GM12891 (cell line): Measurements from ENCODE around the gene MLST8.
A peak's percentile ranks its signal among the peaks of the same experiment; 100 is the strongest.

Experiments used
- DNase-seq: peaks from one replicate; pipeline ENCODE4 v3.0.0; 2011; ENCODE audit warnings: low spot score; ENCODE audit not compliant: insufficient read length
- FAIRE-seq: peaks from 2 replicates; lab custom pipeline; 2011; peaks lifted over from hg19 to GRCh38; lab: Jason Lieb, UNC
- PAX5 ChIP-seq: IDR thresholded peaks from 2 replicates; pipeline ENCODE4 v1.6.1; 2011; ENCODE audit warnings: low read length, moderate library complexity, mild to moderate bottlenecking; ENCODE audit not compliant: insufficient read depth, severe bottlenecking
- POLR2A ChIP-seq: IDR thresholded peaks from 2 replicates; pipeline ENCODE4 v1.6.1; 2011; ENCODE audit warnings: low read depth, low read length, control low read depth
- POLR2AphosphoS5 ChIP-seq: IDR thresholded peaks from 2 replicates; pipeline ENCODE4 v1.6.1; 2011; ENCODE audit warnings: low read depth, low read length, control low read depth
- POU2F2 ChIP-seq: IDR thresholded peaks from 2 replicates; pipeline ENCODE4 v1.6.1; 2011; ENCODE audit warnings: low read depth, mild to moderate bottlenecking, control low read depth, low read length, moderate library complexity
- SPI1 ChIP-seq: IDR thresholded peaks from 2 replicates; pipeline ENCODE4 v1.6.1; 2011; ENCODE audit warnings: low read depth, low read length, control low read depth
- TAF1 ChIP-seq: IDR thresholded peaks from 2 replicates; pipeline ENCODE4 v1.6.1; 2011; ENCODE audit warnings: low read depth, low read length, control low read depth

The MLST8 gene

DNA sequence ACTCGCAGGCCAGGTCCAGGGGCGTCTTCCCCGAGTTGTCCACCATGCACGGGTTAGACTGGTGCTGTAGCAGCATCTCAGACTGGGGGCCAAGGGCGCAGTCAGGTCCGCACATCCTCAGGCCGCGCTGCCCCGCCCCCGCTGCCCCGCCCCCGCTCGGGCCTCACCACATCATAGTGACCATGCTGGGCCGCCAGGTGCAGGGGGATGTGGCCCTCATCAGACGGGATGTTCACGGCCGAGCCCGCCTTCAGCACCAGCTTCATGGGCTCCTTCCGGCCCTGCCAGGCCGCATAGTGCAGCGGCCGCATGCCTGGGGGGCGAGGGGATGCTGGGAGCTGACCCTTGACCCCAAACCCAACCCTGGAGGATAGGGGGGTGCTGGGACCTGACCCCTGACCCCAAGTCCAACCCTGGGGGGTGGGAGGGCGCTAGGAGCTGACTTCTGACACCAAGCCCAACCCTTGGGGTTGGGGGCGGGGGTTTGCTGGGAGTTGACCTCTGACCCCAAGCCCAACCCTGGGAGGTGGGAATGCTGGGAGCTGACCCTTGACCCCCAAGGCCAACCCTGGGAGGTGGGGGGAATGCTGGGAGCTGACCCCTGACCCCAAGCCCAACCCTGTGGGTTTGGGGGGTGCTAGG lies 15.9 kb upstream of the MLST8 start:
- TF ChIP-seq TAF1, result no peak
- TF ChIP-seq POU2F2, result no peak
- TF ChIP-seq POLR2AphosphoS5, result no peak
- no peak for TF ChIP-seq PAX5
- no peak for DNase-seq
- FAIRE-seq, result no peak

DNA sequence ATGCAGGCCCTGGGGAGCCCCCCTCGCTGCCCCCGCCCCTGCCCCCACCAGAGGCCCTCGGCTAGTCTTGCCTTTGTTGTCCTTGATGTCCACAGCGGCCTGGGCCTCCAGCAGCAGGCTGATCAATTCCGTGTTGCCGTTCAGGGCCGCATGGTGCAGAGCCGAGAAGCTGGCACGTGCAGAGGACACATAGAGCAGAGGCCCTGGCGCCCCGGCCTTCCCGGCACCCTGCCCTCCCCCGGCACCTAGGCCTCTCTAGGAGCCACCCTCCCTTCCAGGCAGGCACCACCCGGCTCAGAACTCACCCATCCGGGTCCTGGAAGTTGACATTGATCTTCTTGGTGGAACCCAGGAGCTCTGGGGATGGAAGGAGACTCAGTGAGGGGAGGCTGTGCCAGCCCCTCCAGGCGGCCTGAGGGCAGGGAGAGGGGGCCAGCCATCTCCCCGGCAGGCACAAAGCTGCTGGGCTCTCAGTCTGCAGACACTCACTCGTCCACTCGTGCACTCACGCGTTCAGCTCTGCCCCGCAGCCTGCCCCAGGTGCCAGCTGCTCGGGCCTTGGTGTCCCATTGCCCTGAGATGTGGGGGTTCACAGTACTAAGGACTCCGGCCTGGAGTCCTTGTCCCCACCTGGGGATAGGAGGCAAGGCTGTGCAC lies 15.1 kb upstream of the MLST8 start:
- no peak for TF ChIP-seq POU2F2
- TF ChIP-seq POLR2AphosphoS5, result no peak
- no peak for TF ChIP-seq PAX5
- no peak for TF ChIP-seq POLR2A
- no peak for TF ChIP-seq SPI1
- TF ChIP-seq TAF1, result no peak
- FAIRE-seq, result no peak
- DNase-seq, result no peak

DNA sequence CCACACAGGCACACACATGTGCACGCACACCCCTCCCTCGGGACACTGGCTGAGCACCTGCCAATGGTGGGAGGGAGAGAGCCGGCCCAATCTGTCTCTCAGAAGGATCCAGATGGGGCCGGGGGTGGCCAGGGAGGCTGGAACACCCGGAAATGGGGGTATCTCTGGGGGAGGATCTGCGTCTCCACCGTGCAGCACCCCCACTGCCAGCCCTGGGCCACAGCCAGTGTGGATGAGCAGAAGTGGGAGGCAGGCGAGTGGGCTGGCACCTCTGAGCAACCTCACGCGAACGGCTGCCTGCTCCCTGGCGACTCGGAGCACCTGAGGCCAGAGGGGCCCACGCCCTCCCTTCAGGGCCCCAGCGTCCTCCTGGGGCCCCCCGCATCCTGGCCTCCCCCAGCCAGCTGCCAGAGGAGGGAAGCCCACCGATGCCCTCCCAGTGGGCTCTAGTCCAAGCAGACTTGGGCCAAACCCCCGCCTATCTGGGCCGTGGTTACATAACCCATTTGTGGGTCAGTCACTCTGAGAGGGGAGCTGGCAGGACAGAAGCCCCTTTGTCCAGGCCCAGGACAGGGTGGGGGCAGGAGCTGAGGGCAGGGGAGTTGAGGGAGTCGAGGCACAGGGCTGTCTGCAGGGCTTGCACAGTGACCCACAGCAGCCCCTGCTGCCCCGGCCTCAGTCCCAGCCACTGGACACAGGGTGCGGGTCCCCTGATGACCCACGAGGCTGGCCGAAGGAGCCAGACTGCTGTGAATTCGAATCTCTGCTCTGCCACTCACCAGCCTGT lies 14.4 kb upstream of the MLST8 start:
- TF ChIP-seq POLR2A (no peak), SPI1 (no peak), PAX5 (no peak), TAF1 (no peak)
- FAIRE-seq (no peak), DNase-seq (no peak)

DNA sequence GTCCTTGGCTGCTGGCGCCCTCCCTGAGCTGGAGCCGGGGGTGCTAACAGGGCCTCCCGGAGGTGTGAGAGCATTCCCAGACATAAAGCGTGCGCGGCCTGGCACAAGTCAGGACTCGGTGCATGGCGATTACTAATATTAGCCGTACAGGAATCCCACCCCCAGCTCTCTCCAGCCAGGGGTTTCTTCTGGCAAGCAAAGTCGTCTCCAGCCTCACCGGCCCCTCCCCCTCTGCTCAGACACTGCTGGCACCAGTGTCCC lies 13.9 kb upstream of the MLST8 start:
- DNase-seq, result no peak
- no peak for TF ChIP-seq TAF1
- TF ChIP-seq SPI1, result no peak
- no peak for TF ChIP-seq POLR2A
- no peak for TF ChIP-seq POU2F2
- TF ChIP-seq POLR2AphosphoS5, result no peak
- TF ChIP-seq PAX5, result no peak
- no peak for FAIRE-seq

GRCh38 chr16:2194166-2194834 lies 11.0 kb upstream of the MLST8 start:
- DNase-seq, result no peak
- TF ChIP-seq PAX5 (no peak), POU2F2 (no peak), POLR2AphosphoS5 (no peak), POLR2A (no peak), SPI1 (no peak), TAF1 (no peak)
- FAIRE-seq, result no peak

GRCh38 chr16:2194852-2195321 lies 10.4 kb upstream of the MLST8 start:
- FAIRE-seq, result peak; percentile 82
- DNase-seq, result peak; percentile 68
- TF ChIP-seq POLR2AphosphoS5 (no peak), SPI1 (no peak), POU2F2 (no peak), PAX5 (no peak), POLR2A (no peak), TAF1 (no peak)

GRCh38 chr16:2195322-2196161 lies 9.7 kb upstream of the MLST8 start:
- TF ChIP-seq PAX5 (no peak), POLR2AphosphoS5 (no peak), POLR2A (no peak), POU2F2 (no peak), SPI1 (no peak), TAF1 (no peak)
- FAIRE-seq (no peak), DNase-seq (no peak)

GRCh38 chr16:2196162-2196980 lies 8.9 kb upstream of the MLST8 start, which contains the start of gene CASKIN1:
Gene CASKIN1, minus strand, starts transcription at chr16:2196605. Its CDS starts 173 bp downstream, at chr16:2196432.
- DNase-seq (no peak), FAIRE-seq (no peak)
- TF ChIP-seq POLR2AphosphoS5, result no peak
- no peak for TF ChIP-seq TAF1
- no peak for TF ChIP-seq POU2F2
- no peak for TF ChIP-seq POLR2A
- no peak for TF ChIP-seq SPI1
- no peak for TF ChIP-seq PAX5

GRCh38 chr16:2196981-2197511 lies 8.2 kb upstream of the MLST8 start:
- no peak for DNase-seq
- no peak for TF ChIP-seq PAX5
- no peak for TF ChIP-seq POLR2A
- no peak for TF ChIP-seq POU2F2
- no peak for TF ChIP-seq SPI1
- TF ChIP-seq TAF1, result no peak
- no peak for FAIRE-seq
